HG02588 (cell line): ENCODE results near the gene TRAK1.
A peak's percentile ranks its signal among the peaks of the same experiment; 100 is the strongest.

ENCODE experiments used
- ATAC-seq: cut with Tn5 transposase; IDR thresholded peaks from one replicate; pipeline ENCODE4 v1.9.1; 2021; ENCODE audit warnings: mild to moderate bottlenecking, moderate library complexity; ENCODE audit not compliant: unreplicated experiment

TRAK1 gene

DNA sequence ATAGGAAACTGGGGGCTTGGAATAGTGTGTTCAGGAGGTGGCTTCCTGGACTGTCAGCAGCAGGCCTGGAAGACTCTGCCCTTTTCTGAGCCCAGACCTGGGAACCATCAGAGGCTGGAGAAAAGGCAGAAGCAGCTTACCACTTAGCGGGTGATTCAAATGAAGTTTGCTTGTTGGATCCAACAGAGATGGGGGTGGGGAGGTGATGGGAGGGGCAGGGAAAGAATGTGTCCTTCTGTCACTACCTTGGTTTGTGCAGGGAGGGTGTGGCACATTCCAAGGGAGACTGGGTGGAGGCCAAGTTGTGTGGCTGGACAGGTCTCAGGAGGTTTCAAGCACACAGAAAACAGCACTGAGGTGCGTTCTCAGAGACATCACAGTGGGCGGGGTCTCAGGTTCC lies 58.8 kb downstream of the TRAK1 start:
- no peak for ATAC-seq

- ATAC-seq: no peak
Measured at GRCh38 chr3:42151596-42152168, 60.5 kb downstream of the TRAK1 start.

DNA sequence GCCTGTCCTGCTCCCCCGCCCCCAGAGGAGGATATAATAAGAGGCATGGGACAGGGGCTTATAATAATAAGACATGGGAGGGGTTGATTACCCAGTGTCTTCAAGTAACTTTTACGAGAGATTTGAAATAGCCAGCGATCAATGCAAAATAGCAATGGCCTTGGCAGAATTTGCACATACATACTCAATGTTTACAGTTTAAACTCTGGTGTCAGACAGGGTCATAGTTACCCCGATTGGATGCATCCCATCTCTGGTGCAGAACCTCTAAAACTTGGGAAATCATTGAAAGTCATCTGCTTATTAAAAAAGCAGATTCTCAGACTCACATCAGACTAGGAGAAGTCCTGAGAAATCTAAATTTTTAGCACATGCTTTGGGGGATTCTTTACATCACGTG lies 61.0 kb downstream of the TRAK1 start:
- no peak for ATAC-seq

GRCh38 chr3:42153039-42153438 lies 61.9 kb downstream of the TRAK1 start:
- no peak for ATAC-seq

DNA sequence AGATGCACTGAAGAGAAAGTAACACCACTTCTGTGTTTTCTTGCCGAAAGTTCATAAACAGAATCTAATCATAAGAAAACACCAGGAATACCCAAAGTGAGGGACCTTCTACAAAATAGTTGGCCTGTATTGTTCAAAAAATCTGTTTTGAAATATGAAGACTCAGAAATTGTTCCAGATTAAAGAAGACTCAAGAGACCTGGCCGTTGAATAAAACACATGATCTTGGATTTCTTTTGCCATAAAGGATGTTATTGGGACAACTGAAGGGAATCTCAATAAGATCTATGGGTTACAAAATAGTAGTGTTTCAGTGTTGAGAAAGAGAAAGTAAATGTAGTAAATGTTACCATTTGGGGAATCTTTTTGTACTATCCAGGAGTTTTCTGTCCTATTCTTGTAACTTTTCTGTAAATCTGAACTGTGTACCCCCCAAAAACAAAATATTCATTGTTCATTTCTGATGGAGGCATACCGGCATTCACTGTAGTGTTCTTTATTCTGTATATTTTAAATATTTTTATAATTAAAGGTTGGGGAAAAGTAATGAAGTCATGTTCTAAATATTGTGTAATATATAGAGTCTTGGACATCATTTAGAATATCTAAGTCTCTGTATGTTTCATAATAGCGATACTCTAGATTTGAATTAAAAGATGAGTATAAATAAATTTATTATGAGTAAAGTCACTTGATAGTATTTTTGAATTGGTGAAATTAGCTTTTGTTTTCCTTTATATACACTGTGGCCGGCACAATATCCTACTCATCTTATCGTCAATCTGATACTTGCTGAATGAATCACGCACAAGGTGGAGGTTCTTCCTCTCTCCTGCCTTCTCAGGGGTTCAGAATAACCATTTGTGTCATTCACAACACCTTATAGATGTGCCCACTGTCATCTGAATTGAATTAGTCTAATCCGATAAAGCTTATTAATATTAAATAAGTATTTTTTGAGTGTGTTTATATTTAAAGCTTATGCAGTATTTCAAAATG lies 66.7 kb downstream of the TRAK1 start:
- ATAC-seq: no peak

DNA sequence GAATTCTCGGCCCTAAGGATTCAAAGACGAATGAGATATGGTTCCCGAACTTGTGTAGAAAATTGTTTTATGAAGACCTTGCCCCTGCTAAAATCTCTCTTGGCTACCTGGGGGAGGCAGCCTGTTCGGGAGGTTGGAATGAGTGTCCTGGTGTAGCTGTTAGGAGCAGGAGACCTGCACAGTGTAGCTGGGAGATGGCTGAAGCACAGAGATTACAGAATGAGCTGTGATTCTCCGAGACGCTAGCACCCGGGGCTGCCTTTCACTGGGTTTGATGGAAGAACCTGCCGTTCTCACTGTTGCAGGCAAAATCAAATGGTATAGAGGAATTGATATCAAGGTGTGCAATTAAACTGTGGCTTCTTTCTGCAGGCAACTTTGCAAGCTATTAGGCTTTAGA lies 68.0 kb downstream of the TRAK1 start:
- ATAC-seq: no peak

- peak; percentile 70 for ATAC-seq
Measured at GRCh38 chr3:42159706-42160472, 68.7 kb downstream of the TRAK1 start.

DNA sequence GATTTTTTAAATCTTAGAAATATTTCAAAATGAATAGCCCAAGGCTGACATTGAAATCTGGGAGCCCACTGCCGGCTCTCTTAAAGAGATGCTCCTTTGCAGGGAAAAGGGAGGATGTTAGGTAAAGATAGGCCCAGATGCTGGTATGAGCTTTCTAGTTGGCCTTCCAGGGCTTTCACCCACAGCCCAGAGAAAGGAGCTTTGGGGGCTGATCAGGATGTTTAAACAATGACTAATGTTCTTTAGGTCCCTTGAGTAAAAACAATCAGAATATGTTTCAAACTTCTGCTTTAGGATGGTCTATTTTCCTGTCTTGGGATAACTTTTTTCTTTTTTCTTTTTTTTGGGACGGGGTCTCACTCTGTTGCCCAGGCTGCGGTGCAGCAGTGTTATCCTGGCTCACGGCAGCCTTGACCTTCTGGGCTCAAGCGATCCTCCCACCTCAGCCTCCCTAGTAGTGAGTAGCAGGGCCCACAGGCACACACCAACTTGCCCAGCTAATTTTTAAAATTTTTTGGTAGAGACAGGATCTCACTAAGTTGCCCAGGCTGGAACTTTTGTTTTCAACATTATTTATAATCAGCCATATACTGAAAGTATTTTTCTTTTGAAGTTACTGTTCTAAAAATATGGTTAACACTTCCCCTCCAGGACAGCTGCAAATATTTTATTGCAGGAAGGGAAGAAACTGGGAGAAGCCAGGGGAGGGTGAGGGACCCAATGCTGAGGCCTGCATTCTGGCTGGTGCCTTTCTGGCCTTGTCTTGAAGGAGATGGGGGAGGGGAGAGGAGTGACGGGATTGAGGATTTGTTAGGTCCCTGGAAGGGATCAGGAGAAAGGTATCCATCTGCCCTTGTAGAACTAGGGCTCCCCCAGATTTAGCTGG lies 70.1 kb downstream of the TRAK1 start:
- no peak for ATAC-seq

GRCh38 chr3:42162462-42162861 lies 71.3 kb downstream of the TRAK1 start:
- ATAC-seq: no peak

GRCh38 chr3:42163622-42164244 lies 72.6 kb downstream of the TRAK1 start:
- no peak for ATAC-seq

DNA sequence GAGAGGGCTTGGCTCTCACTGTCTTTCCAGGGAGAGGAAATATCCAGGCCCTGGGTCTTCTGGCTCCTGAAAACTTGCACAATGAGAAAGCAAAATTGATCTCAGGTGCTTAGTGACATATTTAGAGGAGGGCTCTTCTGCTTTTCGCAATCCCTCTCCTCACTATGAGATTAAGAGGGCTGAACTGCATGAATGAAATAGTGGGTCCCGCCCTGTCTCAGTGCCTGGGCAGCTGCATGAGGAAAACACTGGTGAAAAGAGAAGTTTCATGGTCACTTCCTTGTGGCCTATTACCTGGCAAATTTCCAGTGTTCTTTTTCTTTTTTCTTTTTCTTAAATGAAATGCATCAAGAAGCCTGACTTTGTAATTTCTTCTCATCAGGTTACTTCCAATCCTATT lies 73.5 kb downstream of the TRAK1 start:
- no peak for ATAC-seq

DNA sequence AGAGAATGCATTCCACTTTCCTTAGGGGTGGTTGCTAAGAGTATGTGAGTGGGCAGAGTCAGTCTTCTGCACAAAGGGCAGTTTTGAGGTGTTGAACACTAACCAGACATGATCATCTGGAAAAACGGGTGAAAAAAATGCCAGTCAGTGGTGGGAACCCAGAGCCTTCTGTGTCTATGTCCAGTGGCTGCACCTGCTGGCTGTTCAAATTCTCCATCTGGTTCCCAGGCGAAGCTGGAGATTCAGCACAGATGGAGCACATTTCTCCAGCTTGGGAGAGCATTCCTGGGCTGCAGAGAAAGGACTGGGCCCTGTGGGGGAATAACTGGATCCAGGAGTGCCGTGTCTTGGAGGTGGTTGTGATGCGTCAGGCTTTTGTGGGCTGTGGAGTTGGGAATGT lies 74.1 kb downstream of the TRAK1 start:
- ATAC-seq: no peak

DNA sequence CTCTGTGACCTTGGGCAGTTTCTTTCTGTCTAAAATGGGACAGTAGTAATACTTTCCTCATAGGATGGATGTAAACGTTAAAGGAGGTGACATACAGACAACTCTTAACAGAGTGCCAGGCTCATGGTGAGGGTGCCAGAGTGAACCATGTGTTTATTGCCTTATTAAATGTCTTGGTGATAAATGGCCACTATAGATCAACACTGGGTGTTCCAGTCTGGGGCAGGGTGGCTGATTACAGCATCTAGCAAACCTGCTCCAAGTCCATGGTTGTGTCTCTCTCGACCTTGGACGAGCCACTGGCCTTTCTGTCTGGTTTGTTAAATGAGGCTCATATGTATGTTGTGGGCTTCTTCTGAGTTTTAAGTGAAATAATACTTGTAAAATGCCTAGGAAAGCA lies 75.1 kb downstream of the TRAK1 start:
- no peak for ATAC-seq

GRCh38 chr3:42166662-42167300 lies 75.6 kb downstream of the TRAK1 start:
- no peak for ATAC-seq

GRCh38 chr3:42169579-42170120 lies 78.5 kb downstream of the TRAK1 start:
- ATAC-seq: no peak

DNA sequence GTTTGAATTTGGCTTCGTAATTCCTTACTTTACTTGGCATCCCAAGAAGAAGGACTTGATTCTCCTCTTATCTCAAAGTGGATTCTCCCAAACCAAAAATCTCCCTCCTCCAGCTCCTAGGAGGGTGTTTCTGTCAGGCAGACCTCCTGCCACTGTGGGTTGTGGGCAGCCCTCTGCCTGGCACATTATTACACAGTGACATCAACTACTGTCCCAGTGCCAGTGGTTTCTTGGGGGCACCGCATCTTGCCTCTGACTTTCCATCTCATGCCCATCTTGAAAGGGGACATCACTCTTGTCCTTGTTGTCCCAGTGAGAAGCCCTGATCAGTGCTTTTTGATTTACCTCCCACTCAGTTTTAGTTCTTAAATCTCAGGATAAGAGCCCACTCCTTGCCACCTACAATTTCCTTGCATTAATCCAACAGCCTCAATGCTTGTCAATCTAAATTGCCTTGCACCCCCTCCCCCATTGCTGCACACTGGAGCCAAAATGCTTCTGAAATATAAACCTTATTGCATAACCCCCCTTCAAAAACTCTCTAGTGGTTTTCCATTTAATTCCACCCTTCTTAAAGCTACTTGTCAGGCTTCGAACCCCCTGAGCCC lies 81.0 kb downstream of the TRAK1 start:
- no peak for ATAC-seq

DNA sequence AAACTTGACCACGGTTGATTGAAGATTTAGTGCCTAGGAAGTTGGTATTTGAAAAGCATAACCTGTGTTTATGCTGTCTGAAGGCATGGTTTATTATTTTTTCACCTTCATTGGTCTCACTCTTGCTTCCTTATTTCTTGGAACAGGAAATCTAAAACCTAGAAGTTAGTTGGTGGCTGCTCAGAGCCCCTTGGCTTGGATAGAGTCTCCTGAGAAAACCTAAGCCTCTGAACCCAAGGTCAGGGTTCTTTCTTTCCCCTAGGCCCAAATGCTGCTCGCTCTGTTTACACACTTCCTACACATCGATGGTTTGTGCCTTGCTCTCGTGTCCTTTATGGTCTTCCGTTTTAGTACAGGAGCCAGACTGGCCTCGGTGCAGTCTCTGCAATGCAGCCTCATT lies 82.2 kb downstream of the TRAK1 start:
- no peak for ATAC-seq

DNA sequence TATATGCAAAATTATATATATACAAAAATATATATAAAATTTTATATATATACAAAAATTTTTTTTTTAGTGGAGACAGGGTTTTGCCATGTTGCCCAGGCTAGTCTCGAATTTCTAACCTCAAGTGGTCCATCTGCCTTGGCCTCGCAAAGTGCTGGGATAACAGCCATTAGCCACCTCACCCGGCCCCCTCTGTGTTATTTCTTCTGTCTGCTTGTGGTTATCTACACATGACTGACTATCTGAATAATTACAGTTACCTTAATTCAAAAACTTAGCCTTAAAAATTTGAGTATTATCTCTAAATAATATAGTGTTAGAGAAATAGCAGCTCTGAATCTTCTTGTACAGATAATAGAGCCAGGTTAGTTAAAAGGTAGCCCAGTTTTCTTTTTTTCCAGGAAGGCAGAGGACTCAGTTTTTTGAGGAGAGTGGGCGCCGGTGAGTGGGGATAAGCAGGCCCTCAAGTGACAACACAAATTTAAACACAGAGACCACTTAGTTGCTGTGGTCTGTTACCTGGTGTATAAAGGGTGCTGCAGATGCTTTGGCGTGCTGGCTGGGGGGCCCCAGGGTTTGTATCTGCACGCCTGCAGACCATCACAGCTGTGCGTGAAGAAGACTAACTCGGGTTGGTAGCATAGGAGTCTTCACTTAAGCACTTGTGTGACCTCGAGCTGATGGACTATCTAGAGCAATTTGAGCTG lies 83.7 kb downstream of the TRAK1 start:
- ATAC-seq: no peak
